ENCODE data around the gene CDIP1.

DNA sequence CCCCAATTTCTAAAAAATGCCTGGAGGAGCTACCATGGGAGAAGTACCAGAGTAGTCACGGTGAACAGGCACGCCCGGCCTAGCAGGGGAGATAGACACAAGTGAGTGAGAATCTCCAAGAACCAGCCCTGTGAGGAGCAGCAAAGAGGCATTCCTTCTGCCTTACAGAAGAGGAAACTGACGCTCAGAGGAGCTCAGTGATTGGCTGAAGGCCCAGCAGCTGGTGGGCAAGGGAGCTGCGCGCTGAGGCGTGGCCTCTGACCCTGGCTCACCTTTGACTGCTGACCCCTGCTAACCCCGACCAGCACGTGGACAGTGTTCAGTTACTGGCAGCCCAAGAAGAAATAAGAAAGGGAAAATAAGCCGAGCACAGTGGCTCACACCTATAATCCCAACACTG lies 19.4 kb upstream of the CDIP1 start:
- no peak for TF ChIP-seq GATA2 (IDR thresholded peaks at IDR 0.05; ENCODE audit: low read depth, low read length)
- TF ChIP-seq GATA3 (IDR thresholded peaks at IDR 0.05; ENCODE audit: low read depth, low read length): no peak

All from SH-SY5Y (cell line).